Esophagus mucosa (tissue), 1 donor: Measurements from ENCODE around the gene KIRREL3. TPM values are rescaled to one million over a fixed set of nuclear protein-coding genes. Genes with fewer than 3 reads are reported as not detected.

Experiments
- ATAC-seq: fragments of 200-7000 bp; cut with Tn5 transposase; one replicate; pipeline ENCODE4 v1.9.1; 2020
- total RNA-seq: library from RNA; stranded (reverse); gene quantifications from one replicate; pipeline ENCODE4 v1.2.4, GENCODE V29; 2023
- donor health status: DM: yes; HTN: yes; CAD: no.

The KIRREL3 gene
- total RNA-seq, 1 donor from 2014 or later: 0.36 TPM

GRCh38 chr11:126431401-126432064 is 569.0 kb downstream of the KIRREL3 start:
- peak; percentile 66 for ATAC-seq

GRCh38 chr11:126430581-126431335 is 569.8 kb downstream of the KIRREL3 start:
- ATAC-seq: no peak

GRCh38 chr11:126426820-126427749 is 573.5 kb downstream of the KIRREL3 start:
- ATAC-seq: no peak

- ATAC-seq: peak; percentile 45
These were observed 574.5 kb downstream of the KIRREL3 start for GRCh38 chr11:126426106-126426505.

GRCh38 chr11:126424471-126425039 is 576.0 kb downstream of the KIRREL3 start:
- ATAC-seq: no peak

GRCh38 chr11:126423743-126424142 is 576.8 kb downstream of the KIRREL3 start:
- ATAC-seq: peak; percentile 15

- ATAC-seq: no peak
These were observed 577.4 kb downstream of the KIRREL3 start for GRCh38 chr11:126423154-126423553.

GRCh38 chr11:126422446-126422845 is 578.1 kb downstream of the KIRREL3 start:
- no peak for ATAC-seq

- ATAC-seq: no peak
These were observed 579.3 kb downstream of the KIRREL3 start for GRCh38 chr11:126421271-126421671.

GRCh38 chr11:126420698-126421256 is 579.8 kb downstream of the KIRREL3 start:
- ATAC-seq: no peak

GRCh38 chr11:126419801-126420697 is 580.5 kb downstream of the KIRREL3 start:
- ATAC-seq: no peak

GRCh38 chr11:126418887-126419286 is 581.7 kb downstream of the KIRREL3 start:
- no peak for ATAC-seq

- ATAC-seq: peak; percentile 30
These were observed 583.3 kb downstream of the KIRREL3 start for GRCh38 chr11:126417091-126417862.

- peak; percentile 78 for ATAC-seq
These were observed 584.0 kb downstream of the KIRREL3 start for GRCh38 chr11:126416542-126417090.

- no peak for ATAC-seq
These were observed 584.7 kb downstream of the KIRREL3 start for GRCh38 chr11:126415669-126416420.

GRCh38 chr11:126415128-126415527 is 585.4 kb downstream of the KIRREL3 start:
- ATAC-seq: no peak

- ATAC-seq: peak; percentile 74
These were observed 586.0 kb downstream of the KIRREL3 start for GRCh38 chr11:126414615-126415014.

GRCh38 chr11:126413843-126414405 is 586.6 kb downstream of the KIRREL3 start:
- ATAC-seq: no peak

GRCh38 chr11:126413426-126413825 is 587.1 kb downstream of the KIRREL3 start:
- no peak for ATAC-seq
